Measurements from ENCODE around the gene RGS10. TPM values are rescaled to one million over a fixed set of nuclear protein-coding genes. Genes with fewer than 3 reads are reported as not detected.

RGS10 gene
- total RNA-seq, 2 donors from 2014 or later: 4.3 to 7.5 TPM

DNA sequence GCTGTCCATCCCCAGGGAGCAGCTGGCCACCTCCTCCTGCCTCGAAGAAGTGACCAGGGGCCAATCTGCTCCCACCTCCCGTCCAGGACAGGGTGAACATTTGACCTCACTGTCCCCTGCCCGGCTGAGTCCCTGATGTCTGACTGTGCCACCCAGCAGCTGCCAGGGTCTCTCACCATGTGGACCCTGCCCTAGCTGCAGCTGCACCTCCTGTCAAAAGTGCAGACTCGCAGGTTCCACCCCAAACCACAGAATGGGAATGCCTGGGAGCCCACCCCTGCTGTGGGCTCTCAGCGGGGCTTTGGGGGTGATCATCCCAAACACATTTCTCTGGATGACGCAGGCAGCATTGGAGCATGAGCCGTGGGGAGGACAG lies 86.1 kb downstream of the RGS10 start:
- Histone ChIP-seq H3K27ac (ENCODE audit: low read depth, low read length) (no peak overlapping the region), H3K36me3 (ENCODE audit: control insufficient read depth, insufficient read depth, low read length) (no peaks in the 10 kb centered on the region), H3K4me1 (ENCODE audit: control insufficient read depth, insufficient read depth, low read length) (no peaks in the 10 kb centered on the region), H3K9ac (ENCODE audit: extremely low read depth, low read length, poor library complexity, severe bottlenecking) (no peak overlapping the region), H3K27me3 (ENCODE audit: control insufficient read depth, insufficient read depth, low read length, poor library complexity, severe bottlenecking) (no peaks in the 10 kb centered on the region), H3K9me3 (ENCODE audit: control insufficient read depth, low read length) (no peaks in the 10 kb centered on the region), H3K4me3 (ENCODE audit: low read length) (no peak overlapping the region)
- TF ChIP-seq, protein P1, sequence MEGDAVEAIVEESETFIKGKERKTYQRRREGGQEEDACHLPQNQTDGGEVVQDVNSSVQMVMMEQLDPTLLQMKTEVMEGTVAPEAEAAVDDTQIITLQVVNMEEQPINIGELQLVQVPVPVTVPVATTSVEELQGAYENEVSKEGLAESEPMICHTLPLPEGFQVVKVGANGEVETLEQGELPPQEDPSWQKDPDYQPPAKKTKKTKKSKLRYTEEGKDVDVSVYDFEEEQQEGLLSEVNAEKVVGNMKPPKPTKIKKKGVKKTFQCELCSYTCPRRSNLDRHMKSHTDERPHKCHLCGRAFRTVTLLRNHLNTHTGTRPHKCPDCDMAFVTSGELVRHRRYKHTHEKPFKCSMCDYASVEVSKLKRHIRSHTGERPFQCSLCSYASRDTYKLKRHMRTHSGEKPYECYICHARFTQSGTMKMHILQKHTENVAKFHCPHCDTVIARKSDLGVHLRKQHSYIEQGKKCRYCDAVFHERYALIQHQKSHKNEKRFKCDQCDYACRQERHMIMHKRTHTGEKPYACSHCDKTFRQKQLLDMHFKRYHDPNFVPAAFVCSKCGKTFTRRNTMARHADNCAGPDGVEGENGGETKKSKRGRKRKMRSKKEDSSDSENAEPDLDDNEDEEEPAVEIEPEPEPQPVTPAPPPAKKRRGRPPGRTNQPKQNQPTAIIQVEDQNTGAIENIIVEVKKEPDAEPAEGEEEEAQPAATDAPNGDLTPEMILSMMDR (conservative IDR thresholded peaks at IDR 0.05): no peak
- Mint-ChIP-seq H3K27ac (no peak overlapping the region), H3K27me3 (ENCODE audit: insufficient read depth) (no peaks in the 10 kb centered on the region), H3K4me3 (no peak overlapping the region), H3K4me1 (no peaks in the 10 kb centered on the region), H3K9me3 (no peaks in the 10 kb centered on the region), H3K36me3 (ENCODE audit: low read depth) (no peaks in the 10 kb centered on the region)
- no peak for DNase-seq
- WGBS, 2 experiments (ENCODE audit: insufficient coverage in 1 of 2, insufficient read length in 1 of 2): 91 to 100% methylated on average over 3 to 7 of the region's 7 CpGs

DNA sequence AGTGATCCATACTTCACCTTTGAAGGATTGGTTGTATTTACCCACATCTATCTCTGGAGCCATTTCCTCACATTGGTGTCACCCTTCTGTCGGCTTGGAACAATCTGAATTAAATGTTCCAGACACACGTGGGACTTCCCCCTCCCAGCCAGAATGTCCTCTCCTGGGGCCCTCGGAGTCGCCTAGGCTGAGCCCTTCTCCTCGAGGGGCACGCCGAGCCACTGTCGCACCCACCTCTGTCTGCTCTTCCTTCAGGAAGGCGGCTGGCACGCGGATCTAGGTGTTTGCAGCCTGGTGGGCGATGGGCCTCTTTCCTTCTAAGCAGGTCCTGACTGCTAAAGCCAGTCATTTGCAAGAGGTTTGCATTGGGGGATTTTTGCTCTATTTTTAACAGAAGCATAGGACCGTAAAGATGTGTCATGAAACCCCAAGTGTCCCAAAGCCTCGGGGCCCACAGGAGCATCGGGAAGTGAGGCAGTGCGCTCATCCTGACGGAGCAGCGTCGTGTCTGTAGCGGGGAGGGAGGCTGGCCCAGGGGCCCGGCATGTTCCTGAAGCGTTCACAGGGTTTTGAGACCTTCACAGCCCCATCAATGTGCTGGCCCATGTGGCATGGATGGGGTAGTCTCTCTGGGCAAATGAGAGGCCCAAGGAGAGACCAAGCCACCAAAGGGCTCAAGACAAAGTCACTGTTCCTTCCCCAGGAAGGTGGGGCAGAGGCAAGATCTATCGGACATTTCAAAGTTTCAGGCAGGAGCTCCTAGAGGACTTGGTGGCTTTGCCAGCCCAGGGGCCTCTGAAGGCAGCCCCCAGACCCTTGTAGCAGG lies 86.7 kb downstream of the RGS10 start:
- Mint-ChIP-seq H3K9me3 (no peaks in the 10 kb centered on the region), H3K27me3 (ENCODE audit: insufficient read depth) (no peaks in the 10 kb centered on the region), H3K36me3 (ENCODE audit: low read depth) (no peaks in the 10 kb centered on the region), H3K4me3 (no peak overlapping the region), H3K4me1 (no peaks in the 10 kb centered on the region), H3K27ac (no peak overlapping the region)
- Histone ChIP-seq H3K4me1 (ENCODE audit: control insufficient read depth, insufficient read depth, low read length) (no peaks in the 10 kb centered on the region), H3K27me3 (ENCODE audit: control insufficient read depth, insufficient read depth, low read length, poor library complexity, severe bottlenecking) (no peaks in the 10 kb centered on the region), H3K4me3 (ENCODE audit: low read length) (no peak overlapping the region), H3K27ac (ENCODE audit: low read depth, low read length) (no peak overlapping the region), H3K9ac (ENCODE audit: extremely low read depth, low read length, poor library complexity, severe bottlenecking) (no peak overlapping the region), H3K36me3 (ENCODE audit: control insufficient read depth, insufficient read depth, low read length) (no peaks in the 10 kb centered on the region), H3K9me3 (ENCODE audit: control insufficient read depth, low read length) (no peaks in the 10 kb centered on the region)
- WGBS, 2 experiments (ENCODE audit: insufficient coverage in 1 of 2, insufficient read length in 1 of 2): 94 to 96% methylated on average over 19 to 23 of the region's 23 CpGs
- no peak for DNase-seq
- TF ChIP-seq, protein P1 (conservative IDR thresholded peaks at IDR 0.05): no peak

DNA sequence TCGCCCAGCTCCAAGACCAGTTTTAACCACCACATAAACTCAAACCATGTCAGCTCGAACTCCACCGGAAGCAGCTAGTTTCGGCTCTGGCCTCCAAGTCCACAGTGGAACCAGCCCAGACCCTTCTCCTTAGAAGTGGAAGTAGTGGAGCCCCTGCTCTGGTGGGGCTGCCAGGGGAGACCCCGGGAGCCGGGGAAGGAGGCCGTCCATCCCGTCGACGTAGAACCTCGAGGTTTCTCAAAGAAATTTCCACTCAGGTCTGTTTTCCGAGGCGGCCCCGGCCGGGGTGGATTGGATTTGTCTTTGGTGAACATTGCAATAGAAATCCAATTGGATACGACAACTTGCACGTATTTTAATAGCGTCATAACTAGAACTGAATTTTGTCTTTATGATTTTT lies 87.5 kb downstream of the RGS10 start:
- no peaks in the 10 kb centered on the region for H3K27me3 ChIP-seq (ENCODE audit: control insufficient read depth, insufficient read depth, low read length, poor library complexity, severe bottlenecking)
- Mint-ChIP-seq H3K4me3 (no peak overlapping the region), H3K36me3 (ENCODE audit: low read depth) (no peaks in the 10 kb centered on the region), H3K4me1 (no peaks in the 10 kb centered on the region), H3K9me3 (no peaks in the 10 kb centered on the region), H3K27ac (no peak overlapping the region), H3K27me3 (ENCODE audit: insufficient read depth) (no peaks in the 10 kb centered on the region)
- H3K9me3 ChIP-seq (ENCODE audit: control insufficient read depth, low read length): no peaks in the 10 kb centered on the region
- no peak overlapping the region for H3K9ac ChIP-seq (ENCODE audit: extremely low read depth, low read length, poor library complexity, severe bottlenecking)
- H3K4me1 ChIP-seq (ENCODE audit: control insufficient read depth, insufficient read depth, low read length): no peaks in the 10 kb centered on the region
- no peaks in the 10 kb centered on the region for H3K36me3 ChIP-seq (ENCODE audit: control insufficient read depth, insufficient read depth, low read length)
- no peak for DNase-seq
- no peak overlapping the region for H3K27ac ChIP-seq (ENCODE audit: low read depth, low read length)
- TF ChIP-seq, protein P1 (conservative IDR thresholded peaks at IDR 0.05): no peak
- 95 to 96% methylated on average over 16 to 18 of the region's 18 CpGs for WGBS, 2 experiments (ENCODE audit: insufficient coverage in 1 of 2, insufficient read length in 1 of 2)
- no peak overlapping the region for H3K4me3 ChIP-seq (ENCODE audit: low read length)

All from endodermal cell (in vitro differentiated cells).